ENCODE data around the gene MTMR2. TPM values are rescaled to one million over a fixed set of nuclear protein-coding genes. Genes with fewer than 3 reads are reported as not detected.

The MTMR2 gene
- total and polyA plus RNA-seq, 2 of the 13 experiments (the other 11 are each of a cell fraction or from before 2014, with no cell fraction given), result 12.7 to 22.3 TPM

- peak; percentile 88 for TF ChIP-seq HHEX (CRISPR knock-in tag; IDR thresholded peaks at IDR 0.05)
- no peak for TF ChIP-seq ZNF281 (CRISPR knock-in tag; IDR thresholded peaks at IDR 0.05; ENCODE audit: borderline replicate concordance)
- 0 out of 2 replicates have a peak, but pooled peaks have one; percentile 13 for TF ChIP-seq TCF7 (IDR thresholded peaks at IDR 0.05; ENCODE audit: low read depth)
- TF ChIP-seq SMC3 (IDR thresholded peaks at IDR 0.05; ENCODE audit: low read length), result no peak
- peak; percentile 75; the same call in 1 of the 2 replicates for TF ChIP-seq TBX3 (IDR thresholded peaks at IDR 0.05; ENCODE audit: borderline replicate concordance)
- peak; percentile 51; the same call in 1 of the 2 replicates for TF ChIP-seq NR2F2 (IDR thresholded peaks at IDR 0.05; ENCODE audit: borderline replicate concordance, low read depth)
- peak; percentile 66 for TF ChIP-seq CEBPG (CRISPR knock-in tag; IDR thresholded peaks at IDR 0.05)
- no peak for TF ChIP-seq ZNF768 (CRISPR knock-in tag; IDR thresholded peaks at IDR 0.05)
- no peak for TF ChIP-seq ARID5B (CRISPR knock-in tag; IDR thresholded peaks at IDR 0.05)
- no peak for TF ChIP-seq RBM39 (IDR thresholded peaks at IDR 0.05; ENCODE audit: low read depth, low read length, poor library complexity, severe bottlenecking)
- peak; percentile 44; the same call in 1 of the 2 replicates for TF ChIP-seq ZNF609 (CRISPR knock-in tag; IDR thresholded peaks at IDR 0.05; ENCODE audit: borderline replicate concordance)
Measured at GRCh38 chr11:95937358-95937757, 13.5 kb upstream of the MTMR2 start (continued).

Data from HepG2 (cell line).